Stimulated activated CD4-positive, alpha-beta T cell treated with anti-CD3 and anti-CD28 coated beads, TNF-alpha, amount 100 ng/mL, for 24 hours (primary cell): Measurements from ENCODE around the gene FMNL2.
"Not testable (repeated sequence)": the region's sequence is repeated elsewhere in the genome, so short reads cannot be mapped to it uniquely, and the experiment has no call there.

Experiments
- DNase-seq, 3 experiments: peaks; one replicate each; pipeline ENCODE4 v3.0.0-alpha.2; 2020; ENCODE audit warnings: low read depth in 3 of 3

Gene FMNL2

DNA sequence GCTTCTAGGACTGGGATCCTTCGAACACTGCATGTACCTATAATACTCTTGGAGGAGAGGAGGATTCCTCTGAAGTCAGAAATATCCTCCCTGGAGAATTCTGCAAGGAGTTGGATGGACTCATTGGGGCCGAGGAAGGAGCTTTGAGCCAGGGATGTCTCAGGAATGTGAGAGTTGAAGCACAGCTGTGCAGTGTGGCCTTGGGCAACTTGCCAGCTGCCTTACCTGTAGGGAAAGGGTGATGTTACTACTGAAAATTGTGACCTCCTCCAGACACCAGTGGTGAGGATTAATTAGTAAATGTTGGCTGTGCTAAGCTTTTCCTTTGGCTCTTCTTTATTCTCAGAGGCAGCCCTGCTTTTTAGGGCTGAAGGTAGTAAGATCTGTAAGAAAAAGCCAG lies 41.4 kb downstream of the FMNL2 start:
- DNase-seq, result no peak

GRCh38 chr2:152376968-152377367 lies 42.0 kb downstream of the FMNL2 start:
- DNase-seq, result no peak

DNA sequence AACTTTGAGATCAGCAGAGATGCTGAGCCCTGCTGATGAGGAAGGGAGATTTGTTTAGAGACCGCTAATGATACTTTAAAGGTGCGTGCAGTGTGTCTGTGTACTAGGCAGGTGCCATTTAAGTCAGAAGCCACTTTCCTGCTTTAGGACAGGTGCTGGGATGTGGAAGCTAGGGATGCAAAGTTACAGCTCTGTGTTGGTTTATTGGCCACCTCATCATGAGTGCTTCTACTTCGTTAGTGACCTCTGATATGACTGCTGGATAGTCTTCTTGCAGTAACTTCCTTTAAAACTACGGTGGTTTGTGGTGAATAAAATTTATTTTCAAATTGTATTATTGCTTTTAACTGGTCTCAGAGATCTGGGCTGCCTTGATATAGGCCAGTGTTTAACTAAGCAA lies 44.1 kb downstream of the FMNL2 start:
- no peak for DNase-seq

- DNase-seq, result no peak
Measured at GRCh38 chr2:152380261-152381055, 45.5 kb downstream of the FMNL2 start.

- no peak for DNase-seq
Measured at GRCh38 chr2:152383702-152384101, 48.7 kb downstream of the FMNL2 start.

- DNase-seq, result no peak
Measured at GRCh38 chr2:152384992-152385391, 50.0 kb downstream of the FMNL2 start.

DNA sequence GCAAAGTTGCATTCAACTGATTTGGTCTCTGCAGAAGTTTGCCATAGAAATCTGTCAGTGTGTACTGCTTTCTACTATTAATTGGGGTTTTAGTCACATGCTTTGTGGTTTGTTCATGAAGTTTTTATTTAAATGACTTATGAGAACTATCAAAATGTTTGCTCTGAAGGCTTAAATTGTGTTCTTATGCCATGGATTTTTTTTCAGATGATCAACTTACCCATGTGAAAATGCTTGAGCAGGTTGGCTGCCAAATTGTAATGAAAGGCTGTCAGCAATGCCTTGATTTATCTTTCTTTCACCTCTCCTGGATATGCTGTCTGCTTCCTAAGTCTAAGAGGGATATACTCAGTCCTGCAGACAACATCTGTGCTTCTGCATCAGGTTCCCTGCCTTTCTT lies 50.7 kb downstream of the FMNL2 start:
- DNase-seq, result no peak

DNA sequence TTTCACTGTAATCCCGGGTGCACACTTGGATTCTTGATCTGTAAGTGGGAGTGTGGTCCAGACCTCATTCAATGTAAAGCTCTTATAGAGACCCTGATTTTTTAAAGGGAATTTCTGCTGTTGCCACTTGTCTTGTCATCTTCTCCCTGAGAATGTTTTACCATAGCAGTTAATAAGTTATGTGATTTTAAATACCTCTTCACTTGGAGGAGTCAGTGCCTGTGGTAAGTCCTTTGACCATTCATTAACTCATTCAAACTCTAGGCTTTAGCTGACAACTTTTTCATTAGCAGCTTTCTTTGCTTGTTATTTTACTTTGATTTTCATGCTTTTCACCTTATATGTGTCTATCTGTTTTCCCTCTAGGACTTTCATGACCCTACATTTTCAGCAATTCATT lies 51.3 kb downstream of the FMNL2 start:
- no peak for DNase-seq

DNA sequence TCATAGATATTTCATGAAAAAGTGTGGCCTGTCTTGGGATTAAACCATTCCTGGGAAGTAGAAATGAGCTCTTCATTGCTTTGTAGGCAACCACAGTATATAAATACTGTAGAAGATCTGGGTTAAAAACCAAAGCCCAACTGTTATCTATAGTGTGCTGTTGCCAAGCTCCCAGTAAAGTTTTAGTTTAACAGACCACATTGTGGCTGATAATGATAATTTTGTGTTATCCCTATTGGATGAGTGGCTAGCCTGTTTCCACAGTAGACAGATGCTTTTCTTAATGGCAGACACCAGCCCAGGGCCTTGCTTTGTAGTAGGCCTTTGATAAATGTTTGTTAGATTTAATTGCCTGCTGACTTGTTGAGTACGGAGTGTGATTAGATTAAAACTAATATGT lies 52.1 kb downstream of the FMNL2 start:
- no peak for DNase-seq

DNA sequence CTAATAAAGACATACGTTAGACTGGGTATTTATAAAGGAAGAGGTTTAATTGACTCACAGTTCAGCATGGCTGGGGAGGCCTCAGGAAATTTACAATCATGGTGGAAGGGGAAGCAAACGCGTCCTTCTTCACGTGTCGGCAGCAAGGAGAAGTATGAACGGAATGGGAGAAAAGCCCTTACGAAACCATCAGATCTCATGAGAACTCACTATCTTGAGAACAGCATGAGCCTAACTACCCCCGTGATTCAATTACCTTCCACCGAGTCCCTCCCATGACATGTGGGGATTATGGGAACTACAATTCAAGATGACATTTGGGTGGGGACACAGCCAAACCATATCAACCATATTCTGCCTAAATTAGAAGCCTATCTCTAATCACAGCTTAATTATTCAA lies 53.3 kb downstream of the FMNL2 start:
- not testable (repeated sequence) for DNase-seq

DNA sequence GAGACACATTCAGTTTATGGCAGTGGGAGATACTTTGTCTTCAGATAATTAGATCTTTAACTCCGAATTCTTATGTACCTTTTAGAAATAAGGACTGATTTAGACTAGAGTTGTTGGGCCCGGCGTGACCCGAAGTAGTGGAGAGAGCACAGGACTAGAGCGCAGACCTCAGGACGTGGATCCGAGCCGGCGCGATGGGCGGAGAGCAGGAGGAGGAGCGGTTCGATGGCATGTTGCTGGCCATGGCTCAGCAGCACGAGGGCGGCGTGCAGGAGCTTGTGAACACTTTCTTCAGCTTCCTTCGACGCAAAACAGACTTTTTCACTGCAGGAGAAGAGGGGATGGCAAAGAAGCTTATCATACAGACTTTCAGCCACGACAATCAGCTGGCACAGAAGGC lies 54.5 kb downstream of the FMNL2 start:
- DNase-seq, result no peak

- no peak for DNase-seq
Measured at GRCh38 chr2:152390837-152391236, 55.9 kb downstream of the FMNL2 start.

- DNase-seq, result no peak
Measured at GRCh38 chr2:152391318-152391717, 56.3 kb downstream of the FMNL2 start.

GRCh38 chr2:152393377-152393776 lies 58.4 kb downstream of the FMNL2 start:
- DNase-seq, result no peak

DNA sequence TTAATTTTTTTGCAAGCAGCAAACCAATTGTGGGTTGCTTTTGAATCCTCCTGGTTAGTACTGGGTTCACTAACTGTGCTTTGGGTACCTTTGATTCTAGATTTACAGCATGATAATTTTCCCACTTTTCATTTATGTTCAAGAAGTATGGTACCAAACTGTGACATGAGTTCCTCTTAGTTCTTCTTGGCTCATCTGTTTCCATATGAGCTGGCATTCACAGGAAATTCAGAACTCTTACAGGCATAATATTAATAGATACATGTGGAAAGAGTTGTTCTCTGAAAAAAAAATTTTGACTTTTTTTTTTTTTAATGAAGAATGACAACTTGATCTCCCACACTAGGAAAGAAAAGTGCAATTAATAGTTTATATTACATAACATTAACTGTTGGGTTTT lies 59.4 kb downstream of the FMNL2 start:
- DNase-seq, result no peak

DNA sequence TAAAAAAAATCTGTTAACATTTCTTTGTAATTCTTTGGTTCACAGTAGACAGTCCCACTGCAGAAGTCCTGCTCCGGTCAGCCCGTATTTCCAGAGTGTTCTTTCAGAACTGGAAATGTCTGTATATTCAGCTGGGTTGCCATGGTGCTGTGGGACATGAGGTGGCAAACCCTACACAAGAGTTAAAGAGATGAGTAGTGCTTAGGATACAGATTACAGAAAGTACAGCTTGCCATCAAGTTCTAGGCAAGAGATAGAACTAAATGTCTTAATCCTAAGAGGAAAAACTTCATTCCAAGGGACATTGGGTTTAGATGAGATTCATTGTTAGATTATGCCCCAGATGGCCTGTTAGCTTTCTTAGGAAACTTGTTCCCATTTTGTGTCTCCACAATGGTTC lies 60.1 kb downstream of the FMNL2 start:
- DNase-seq, result no peak

DNA sequence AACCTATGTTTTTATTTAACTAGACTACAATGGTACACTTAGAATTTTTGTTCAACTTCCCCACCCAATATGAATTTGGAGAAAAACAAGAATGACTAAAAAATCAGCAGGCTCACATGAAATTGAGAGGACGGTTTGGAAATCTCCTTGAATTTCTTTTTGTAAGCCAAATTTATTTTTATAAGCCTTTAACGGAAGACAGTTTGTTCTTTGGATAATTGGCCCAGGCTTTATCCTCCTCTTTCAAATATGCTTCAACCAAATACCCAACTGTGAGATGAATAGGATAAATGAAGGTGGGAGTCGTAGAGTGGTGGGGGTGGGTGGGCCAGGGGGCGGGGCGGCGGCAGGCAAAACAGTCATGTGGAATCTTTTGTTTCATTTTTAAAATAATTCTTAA lies 60.6 kb downstream of the FMNL2 start:
- DNase-seq, result no peak

DNA sequence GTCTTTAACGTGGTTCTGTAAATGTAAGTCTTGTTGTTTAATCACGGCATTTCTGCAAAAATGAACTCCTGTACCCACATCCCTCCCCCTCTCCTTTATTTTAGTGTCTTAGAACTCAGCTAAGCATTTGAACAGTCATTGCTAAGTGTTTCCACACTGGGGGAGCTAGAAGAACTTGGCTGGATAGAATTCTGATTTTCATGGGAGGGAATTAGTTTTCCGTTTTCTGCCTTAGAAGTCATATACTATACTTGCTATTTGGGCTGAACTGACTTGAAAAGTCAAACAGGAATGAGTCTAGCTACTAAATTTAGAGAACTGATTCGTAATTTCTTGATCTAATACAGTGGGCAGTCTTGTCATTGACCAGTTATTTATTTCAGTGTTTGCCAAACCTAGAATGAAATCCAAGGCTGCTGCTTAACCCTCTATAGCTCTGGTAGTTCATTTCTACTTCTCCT lies 61.1 kb downstream of the FMNL2 start:
- DNase-seq, result no peak

DNA sequence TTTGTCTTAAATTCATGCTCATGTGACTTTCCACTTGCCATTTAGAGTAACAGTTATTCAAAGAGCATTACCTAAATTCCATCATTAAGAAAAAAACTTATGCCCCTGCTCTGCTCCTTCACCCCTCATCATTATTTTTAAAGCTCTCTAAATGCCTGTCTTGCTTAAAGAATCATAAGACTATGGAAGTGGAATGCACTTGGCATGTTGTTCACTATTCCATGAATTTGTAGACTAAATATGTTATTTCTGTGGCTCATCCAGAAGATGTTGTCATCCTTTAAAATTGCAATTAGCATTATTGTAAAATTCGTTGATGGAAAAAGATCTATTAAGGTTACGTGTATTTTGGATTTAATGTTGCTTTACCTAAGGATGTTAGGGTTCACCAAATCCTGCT lies 61.8 kb downstream of the FMNL2 start:
- DNase-seq, result no peak

DNA sequence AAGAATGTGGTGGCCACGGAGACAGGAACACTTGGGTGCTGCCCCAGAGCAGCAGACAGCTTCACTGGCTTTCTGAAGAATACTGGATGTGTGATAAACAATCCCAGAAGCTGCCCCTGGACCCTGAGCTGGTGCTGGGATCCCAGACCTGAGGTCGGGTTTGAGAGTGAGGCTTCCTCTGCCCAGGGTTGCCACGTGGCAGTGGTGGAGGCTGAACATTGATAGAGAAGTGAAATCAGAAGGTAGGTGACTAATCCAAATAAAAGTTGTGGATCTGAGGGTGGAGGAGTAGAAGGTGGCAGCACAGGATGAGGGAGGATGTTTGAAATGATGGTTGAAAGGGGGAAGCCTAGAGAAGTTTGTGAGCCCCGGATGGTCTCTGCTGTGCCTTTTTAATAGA lies 64.0 kb downstream of the FMNL2 start:
- DNase-seq, result no peak

DNA sequence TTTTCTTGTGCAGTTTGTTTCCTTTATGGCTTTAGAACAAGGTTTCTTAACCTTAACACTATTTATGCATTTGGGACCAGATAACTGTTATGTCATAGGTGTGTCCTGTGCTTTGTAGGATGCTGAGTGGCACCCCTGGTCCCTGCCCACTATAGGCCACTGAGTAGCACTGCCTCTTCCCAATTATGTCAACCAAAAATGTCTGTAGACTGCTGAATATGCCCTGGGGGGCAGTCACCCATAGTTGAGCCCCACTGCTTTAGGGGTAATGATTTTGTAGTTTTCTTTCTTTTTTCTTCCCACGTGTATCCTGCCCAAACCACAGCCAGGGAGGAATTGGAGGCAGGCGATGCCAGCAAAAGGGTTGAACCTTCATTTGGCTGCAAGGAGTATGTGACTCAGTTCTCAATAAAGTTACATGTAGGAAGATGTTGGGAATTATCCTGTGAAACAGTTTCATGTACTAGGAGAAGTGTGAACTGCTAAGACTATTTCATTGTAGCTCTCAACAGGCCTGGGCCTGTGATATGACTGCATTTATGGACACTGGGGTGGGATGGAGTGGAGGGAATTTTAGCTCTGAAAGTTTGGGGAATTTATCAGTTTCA lies 65.7 kb downstream of the FMNL2 start:
- DNase-seq, result no peak

- DNase-seq, result no peak
Measured at GRCh38 chr2:152402780-152403759, 68.1 kb downstream of the FMNL2 start.
